ENCODE results near the gene SPATA3. TPM values are rescaled to one million over a fixed set of nuclear protein-coding genes. Genes with fewer than 3 reads are reported as not detected.

SPATA3 gene
- total and polyA plus RNA-seq, 2 of the 13 experiments (the other 11 are each of a cell fraction or from before 2014, with no cell fraction given) = not detected

DNA sequence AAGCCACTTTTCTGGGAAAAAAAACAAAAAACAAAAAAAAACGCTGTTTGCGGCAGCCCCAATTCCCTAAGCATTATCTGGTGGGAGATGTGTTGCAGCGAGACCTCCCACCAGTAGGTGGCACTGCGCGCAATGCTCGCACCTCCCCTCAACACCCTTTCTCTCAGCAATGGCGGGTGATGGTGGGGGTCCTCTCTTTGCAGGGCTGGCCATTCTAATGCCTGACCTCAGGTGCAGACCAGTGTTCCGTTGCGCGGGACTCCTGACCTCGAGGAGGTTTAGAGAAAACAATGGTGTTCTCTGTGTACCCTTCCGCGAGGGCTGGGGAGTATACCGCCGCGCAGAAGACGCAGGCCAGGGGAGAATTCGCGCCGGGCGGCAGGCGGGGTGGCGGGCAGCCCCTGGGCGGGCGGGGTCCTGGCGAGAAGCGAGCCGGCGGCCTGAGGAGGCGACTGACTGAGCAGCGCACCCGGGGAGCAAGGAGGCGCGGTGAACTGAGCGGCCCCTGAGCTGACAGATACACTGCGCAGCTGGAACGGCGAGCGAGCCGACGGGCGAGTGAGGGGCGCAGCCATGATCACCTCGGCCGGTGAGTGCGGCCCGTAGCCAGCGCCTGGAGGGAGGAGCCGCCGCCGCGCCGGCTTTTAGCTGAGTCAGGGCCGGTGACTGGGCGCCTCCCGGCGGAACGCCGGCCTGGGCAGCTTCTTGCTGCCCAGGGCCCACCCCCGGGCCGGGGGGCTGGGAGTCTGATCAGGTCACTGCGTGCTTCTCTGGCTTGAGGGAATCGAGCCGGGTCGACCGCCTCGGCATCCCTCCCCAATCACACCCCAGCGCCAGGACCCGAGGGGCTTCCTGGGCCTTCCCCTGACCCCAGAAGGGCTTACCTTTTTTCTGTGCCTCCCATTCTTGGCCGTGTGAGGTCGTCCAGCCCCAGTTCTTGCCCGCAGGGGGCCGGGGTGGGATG lies 60.8 kb downstream of the SPATA3 start, which contains the start of gene PSMD1 (continued):
- TF ChIP-seq, protein P1, sequence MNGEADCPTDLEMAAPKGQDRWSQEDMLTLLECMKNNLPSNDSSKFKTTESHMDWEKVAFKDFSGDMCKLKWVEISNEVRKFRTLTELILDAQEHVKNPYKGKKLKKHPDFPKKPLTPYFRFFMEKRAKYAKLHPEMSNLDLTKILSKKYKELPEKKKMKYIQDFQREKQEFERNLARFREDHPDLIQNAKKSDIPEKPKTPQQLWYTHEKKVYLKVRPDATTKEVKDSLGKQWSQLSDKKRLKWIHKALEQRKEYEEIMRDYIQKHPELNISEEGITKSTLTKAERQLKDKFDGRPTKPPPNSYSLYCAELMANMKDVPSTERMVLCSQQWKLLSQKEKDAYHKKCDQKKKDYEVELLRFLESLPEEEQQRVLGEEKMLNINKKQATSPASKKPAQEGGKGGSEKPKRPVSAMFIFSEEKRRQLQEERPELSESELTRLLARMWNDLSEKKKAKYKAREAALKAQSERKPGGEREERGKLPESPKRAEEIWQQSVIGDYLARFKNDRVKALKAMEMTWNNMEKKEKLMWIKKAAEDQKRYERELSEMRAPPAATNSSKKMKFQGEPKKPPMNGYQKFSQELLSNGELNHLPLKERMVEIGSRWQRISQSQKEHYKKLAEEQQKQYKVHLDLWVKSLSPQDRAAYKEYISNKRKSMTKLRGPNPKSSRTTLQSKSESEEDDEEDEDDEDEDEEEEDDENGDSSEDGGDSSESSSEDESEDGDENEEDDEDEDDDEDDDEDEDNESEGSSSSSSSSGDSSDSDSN (CRISPR knock-in tag; IDR thresholded peaks at IDR 0.05) = peak; percentile 83
- no peak for TF ChIP-seq RFXAP (CRISPR knock-in tag; IDR thresholded peaks at IDR 0.05; ENCODE audit: borderline replicate concordance)
- TF ChIP-seq TEAD3 (CRISPR knock-in tag; optimal IDR thresholded peaks at IDR 0.05; ENCODE audit: borderline replicate concordance) = peak; percentile 76
- TF ChIP-seq ZNF292 (CRISPR knock-in tag; IDR thresholded peaks at IDR 0.05; ENCODE audit: borderline replicate concordance, low read depth) = no peak
- no peak for TF ChIP-seq TEAD2 (CRISPR knock-in tag; IDR thresholded peaks at IDR 0.05)
- peak; percentile 72 for TF ChIP-seq MIER3 (CRISPR knock-in tag; IDR thresholded peaks at IDR 0.05; ENCODE audit: borderline replicate concordance)
- TF ChIP-seq SNRNP70 (IDR thresholded peaks at IDR 0.05; ENCODE audit: low read depth, low read length) = no peak
- no peak for TF ChIP-seq PCBP2 (optimal IDR thresholded peaks at IDR 0.05; ENCODE audit: low read depth, low read length, poor library complexity, severe bottlenecking)
- TF ChIP-seq GABPB1 (CRISPR knock-in tag; IDR thresholded peaks at IDR 0.05) = peak; percentile 84
- no peak for TF ChIP-seq ZNF263 (CRISPR knock-in tag; IDR thresholded peaks at IDR 0.05)
- TF ChIP-seq, protein P2, sequence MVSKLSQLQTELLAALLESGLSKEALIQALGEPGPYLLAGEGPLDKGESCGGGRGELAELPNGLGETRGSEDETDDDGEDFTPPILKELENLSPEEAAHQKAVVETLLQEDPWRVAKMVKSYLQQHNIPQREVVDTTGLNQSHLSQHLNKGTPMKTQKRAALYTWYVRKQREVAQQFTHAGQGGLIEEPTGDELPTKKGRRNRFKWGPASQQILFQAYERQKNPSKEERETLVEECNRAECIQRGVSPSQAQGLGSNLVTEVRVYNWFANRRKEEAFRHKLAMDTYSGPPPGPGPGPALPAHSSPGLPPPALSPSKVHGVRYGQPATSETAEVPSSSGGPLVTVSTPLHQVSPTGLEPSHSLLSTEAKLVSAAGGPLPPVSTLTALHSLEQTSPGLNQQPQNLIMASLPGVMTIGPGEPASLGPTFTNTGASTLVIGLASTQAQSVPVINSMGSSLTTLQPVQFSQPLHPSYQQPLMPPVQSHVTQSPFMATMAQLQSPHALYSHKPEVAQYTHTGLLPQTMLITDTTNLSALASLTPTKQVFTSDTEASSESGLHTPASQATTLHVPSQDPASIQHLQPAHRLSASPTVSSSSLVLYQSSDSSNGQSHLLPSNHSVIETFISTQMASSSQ (IDR thresholded peaks at IDR 0.05; ENCODE audit: low read depth) = 0 out of 2 replicates have a peak, but pooled peaks have one; percentile 42
- TF ChIP-seq, protein P2 (CRISPR knock-in tag; IDR thresholded peaks at IDR 0.05; ENCODE audit: borderline replicate concordance) = peak; percentile 26; the same call in 1 of the 2 replicates
- TF ChIP-seq HOXD1 (CRISPR knock-in tag; IDR thresholded peaks at IDR 0.05) = 0 out of 2 replicates have a peak, but pooled peaks have one; percentile 23
- TF ChIP-seq ZNF12 (CRISPR knock-in tag; IDR thresholded peaks at IDR 0.05) = peak; percentile 20; the same call in 1 of the 2 replicates
- no peak for TF ChIP-seq ARNT (IDR thresholded peaks at IDR 0.05)
- TF ChIP-seq POLR2AphosphoS5 (IDR thresholded peaks at IDR 0.05; ENCODE audit: low read depth, low read length) = peak; percentile 65
- TF ChIP-seq ATM (IDR thresholded peaks at IDR 0.05; ENCODE audit: borderline replicate concordance) = no peak
- TF ChIP-seq, protein P3, sequence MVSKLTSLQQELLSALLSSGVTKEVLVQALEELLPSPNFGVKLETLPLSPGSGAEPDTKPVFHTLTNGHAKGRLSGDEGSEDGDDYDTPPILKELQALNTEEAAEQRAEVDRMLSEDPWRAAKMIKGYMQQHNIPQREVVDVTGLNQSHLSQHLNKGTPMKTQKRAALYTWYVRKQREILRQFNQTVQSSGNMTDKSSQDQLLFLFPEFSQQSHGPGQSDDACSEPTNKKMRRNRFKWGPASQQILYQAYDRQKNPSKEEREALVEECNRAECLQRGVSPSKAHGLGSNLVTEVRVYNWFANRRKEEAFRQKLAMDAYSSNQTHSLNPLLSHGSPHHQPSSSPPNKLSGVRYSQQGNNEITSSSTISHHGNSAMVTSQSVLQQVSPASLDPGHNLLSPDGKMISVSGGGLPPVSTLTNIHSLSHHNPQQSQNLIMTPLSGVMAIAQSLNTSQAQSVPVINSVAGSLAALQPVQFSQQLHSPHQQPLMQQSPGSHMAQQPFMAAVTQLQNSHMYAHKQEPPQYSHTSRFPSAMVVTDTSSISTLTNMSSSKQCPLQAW (CRISPR knock-in tag; IDR thresholded peaks at IDR 0.05) = peak; percentile 93
- no peak for TF ChIP-seq MXD4 (CRISPR knock-in tag; IDR thresholded peaks at IDR 0.05)
- TF ChIP-seq ZNF562 (CRISPR knock-in tag; IDR thresholded peaks at IDR 0.05; ENCODE audit: borderline replicate concordance) = no peak
- TF ChIP-seq ZNF792 (CRISPR knock-in tag; IDR thresholded peaks at IDR 0.05) = peak; percentile 42
- TF ChIP-seq SIX4 (CRISPR knock-in tag; IDR thresholded peaks at IDR 0.05) = peak; percentile 33; the same call in 1 of the 2 replicates
- TF ChIP-seq STAG1 (CRISPR knock-in tag; IDR thresholded peaks at IDR 0.05) = 0 out of 2 replicates have a peak, but pooled peaks have one; percentile 6
